Subcutaneous adipose tissue (tissue), 4 donors: Measurements from ENCODE around the gene STXBP1. TPM values are rescaled to one million over a fixed set of nuclear protein-coding genes. Genes with fewer than 3 reads are reported as not detected.

Experiments
- CTCF ChIP-seq: fragments of 450-650 bp; IDR thresholded peaks from one replicate; pipeline ENCODE4 v1.5.1; 2016; ENCODE audit warnings: low read depth, mild to moderate bottlenecking, control low read depth, antibody characterized with exemption, moderate library complexity
- total RNA-seq, 4 donors: library from RNA; depleted of rRNA; stranded (reverse); fragments of >200 nt; gene quantifications; one replicate each; pipeline ENCODE4 v1.1.0, GENCODE V29; 2016

STXBP1 gene
- total RNA-seq, 4 donors from 2014 or later = 23.2 to 116 (median 69.3) TPM

GRCh38 chr9:127642082-127642740 is 30.1 kb downstream of the STXBP1 start:
- no peak for TF ChIP-seq CTCF

GRCh38 chr9:127644146-127644827 is 32.2 kb downstream of the STXBP1 start:
- no peak for TF ChIP-seq CTCF

- no peak for TF ChIP-seq CTCF
These were observed 32.9 kb downstream of the STXBP1 start for GRCh38 chr9:127644943-127645342.

- TF ChIP-seq CTCF = no peak
These were observed 35.4 kb downstream of the STXBP1 start for GRCh38 chr9:127647451-127647850.

GRCh38 chr9:127650518-127650917 is 38.4 kb downstream of the STXBP1 start:
- TF ChIP-seq CTCF = no peak

GRCh38 chr9:127651697-127652610 is 39.9 kb downstream of the STXBP1 start:
- no peak for TF ChIP-seq CTCF

- no peak for TF ChIP-seq CTCF
These were observed 40.7 kb downstream of the STXBP1 start for GRCh38 chr9:127652733-127653132.
